ENCODE measurements around the gene NEK1.

The NEK1 gene

GRCh38 chr4:169418846-169419245, 193.5 kb downstream of the NEK1 start:
- no peak overlapping the region for H3K14ac ChIP-seq (ENCODE audit: low read length)
- H3K4ac ChIP-seq (ENCODE audit: low read length): no peak overlapping the region
- no peak overlapping the region for H2AFZ ChIP-seq (ENCODE audit: low read length)
- H2BK120ac ChIP-seq (ENCODE audit: low read depth, low read length): no peak overlapping the region
- no peak overlapping the region for H4K91ac ChIP-seq (ENCODE audit: low read depth, low read length, poor library complexity)
- no peaks in the 10 kb centered on the region for H3K27me3 ChIP-seq (ENCODE audit: control insufficient read depth in 3 of 3, insufficient read depth in 3 of 3, low read depth in 1 of 3, low read length in 3 of 3)
- no peak overlapping the region for H3K23ac ChIP-seq (ENCODE audit: low read depth, low read length, poor library complexity)
- H3K18ac ChIP-seq (ENCODE audit: low read length): no peak overlapping the region
- peaks cover 0 to 5% of the 10 kb centered on the region in 2 donors for H3K36me3 ChIP-seq (replicated peaks in 1 of 2; ENCODE audit: control insufficient read depth in 2 of 2, insufficient read depth in 2 of 2, low read length in 2 of 2)
- no peak overlapping the region for H3K4me3 ChIP-seq (ENCODE audit: low read length in 2 of 2)
- no peak overlapping the region for H4K8ac ChIP-seq (ENCODE audit: low read depth, low read length)
- no peak overlapping the region for H3K9ac ChIP-seq (ENCODE audit: low read depth, low read length, poor library complexity)
- no peak overlapping the region for H2BK15ac ChIP-seq (ENCODE audit: low read length)
- H3K79me1 ChIP-seq (ENCODE audit: low read depth, low read length): no peaks in the 10 kb centered on the region
- DNase-seq (ENCODE audit: low spot score): no peak
- H3K4me2 ChIP-seq (ENCODE audit: insufficient read depth, low read length, poor library complexity, severe bottlenecking): no peak overlapping the region
- H3K4me1 ChIP-seq (ENCODE audit: control insufficient read depth in 2 of 2, insufficient read depth in 1 of 2, low read depth in 1 of 2, low read length in 2 of 2): peaks cover 0 to 2% of the 10 kb centered on the region in 2 donors
- H2BK12ac ChIP-seq (ENCODE audit: low read length): no peak overlapping the region
- no peak overlapping the region for H3K27ac ChIP-seq (replicated peaks; ENCODE audit: low read length)
- no peak overlapping the region for H2AK5ac ChIP-seq (ENCODE audit: low read depth, low read length)
- H2BK5ac ChIP-seq (ENCODE audit: low read length): no peak overlapping the region
- no peaks in the 10 kb centered on the region for H3K9me3 ChIP-seq (replicated peaks in 1 of 2; ENCODE audit: control insufficient read depth in 2 of 2, insufficient read depth in 1 of 2, low read depth in 1 of 2, low read length in 2 of 2)

DNA sequence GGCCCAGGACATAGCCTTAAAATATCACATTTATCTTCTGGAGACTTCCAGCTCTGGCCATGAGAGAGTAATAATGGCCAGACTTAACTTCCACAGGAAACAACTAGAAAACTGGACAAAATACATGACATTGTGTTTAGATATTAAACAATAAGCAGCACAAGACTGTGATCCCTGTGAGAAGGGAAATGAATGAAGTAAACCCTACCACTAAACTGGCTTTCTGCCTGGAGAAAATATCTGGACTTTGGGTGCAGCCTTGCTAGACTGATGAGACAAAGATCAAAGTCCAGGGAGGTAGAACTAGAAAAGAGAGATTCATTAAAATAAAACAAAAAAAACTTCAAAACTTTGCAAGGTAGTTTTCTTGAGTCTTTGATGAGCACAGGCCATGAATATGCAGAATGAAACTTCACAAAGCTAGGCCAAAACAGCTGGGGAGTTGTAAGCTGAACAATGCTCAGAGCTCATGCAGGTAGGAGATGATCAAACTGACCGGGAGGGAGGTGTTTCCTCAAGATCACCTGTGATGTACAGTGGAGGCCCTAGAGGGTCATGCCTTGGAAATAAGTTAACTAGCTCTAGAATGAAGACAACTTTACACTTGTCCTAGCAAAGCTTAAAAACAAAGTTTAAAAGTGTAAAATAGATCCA, 194.6 kb downstream of the NEK1 start:
- no peak overlapping the region for H3K18ac ChIP-seq (ENCODE audit: low read length)
- H2BK15ac ChIP-seq (ENCODE audit: low read length): no peak overlapping the region
- no peaks in the 10 kb centered on the region for H3K79me1 ChIP-seq (ENCODE audit: low read depth, low read length)
- no peak overlapping the region for H4K8ac ChIP-seq (ENCODE audit: low read depth, low read length)
- H3K23ac ChIP-seq (ENCODE audit: low read depth, low read length, poor library complexity): no peak overlapping the region
- H3K14ac ChIP-seq (ENCODE audit: low read length): no peak overlapping the region
- no peak overlapping the region for H3K4me3 ChIP-seq (ENCODE audit: low read length in 2 of 2)
- H3K4me2 ChIP-seq (ENCODE audit: insufficient read depth, low read length, poor library complexity, severe bottlenecking): no peak overlapping the region
- no peak overlapping the region for H3K27ac ChIP-seq (replicated peaks; ENCODE audit: low read length)
- no peaks in the 10 kb centered on the region for H3K9me3 ChIP-seq (replicated peaks in 1 of 2; ENCODE audit: control insufficient read depth in 2 of 2, insufficient read depth in 1 of 2, low read depth in 1 of 2, low read length in 2 of 2)
- DNase-seq (ENCODE audit: low spot score): no peak
- H2BK120ac ChIP-seq (ENCODE audit: low read depth, low read length): no peak overlapping the region
- H3K4ac ChIP-seq (ENCODE audit: low read length): no peak overlapping the region
- H3K36me3 ChIP-seq (replicated peaks in 1 of 2; ENCODE audit: control insufficient read depth in 2 of 2, insufficient read depth in 2 of 2, low read length in 2 of 2): no peaks in the 10 kb centered on the region
- WGBS, 2 donors (ENCODE audit: extremely low coverage in 2 of 2, insufficient read length in 2 of 2, insufficient replicate concordance in 1 of 2): no CpG with 5 or more reads among the region's 1 CpG
- no peak overlapping the region for H2BK12ac ChIP-seq (ENCODE audit: low read length)
- no peaks in the 10 kb centered on the region for H3K27me3 ChIP-seq (ENCODE audit: control insufficient read depth in 3 of 3, insufficient read depth in 3 of 3, low read depth in 1 of 3, low read length in 3 of 3)
- H4K91ac ChIP-seq (ENCODE audit: low read depth, low read length, poor library complexity): no peak overlapping the region
- H2AFZ ChIP-seq (ENCODE audit: low read length): no peak overlapping the region
- H2AK5ac ChIP-seq (ENCODE audit: low read depth, low read length): no peak overlapping the region
- H3K9ac ChIP-seq (ENCODE audit: low read depth, low read length, poor library complexity): no peak overlapping the region
- no peak overlapping the region for H2BK5ac ChIP-seq (ENCODE audit: low read length)
- H3K4me1 ChIP-seq (ENCODE audit: control insufficient read depth in 2 of 2, insufficient read depth in 1 of 2, low read depth in 1 of 2, low read length in 2 of 2): peaks cover 0 to 2% of the 10 kb centered on the region in 2 donors

DNA sequence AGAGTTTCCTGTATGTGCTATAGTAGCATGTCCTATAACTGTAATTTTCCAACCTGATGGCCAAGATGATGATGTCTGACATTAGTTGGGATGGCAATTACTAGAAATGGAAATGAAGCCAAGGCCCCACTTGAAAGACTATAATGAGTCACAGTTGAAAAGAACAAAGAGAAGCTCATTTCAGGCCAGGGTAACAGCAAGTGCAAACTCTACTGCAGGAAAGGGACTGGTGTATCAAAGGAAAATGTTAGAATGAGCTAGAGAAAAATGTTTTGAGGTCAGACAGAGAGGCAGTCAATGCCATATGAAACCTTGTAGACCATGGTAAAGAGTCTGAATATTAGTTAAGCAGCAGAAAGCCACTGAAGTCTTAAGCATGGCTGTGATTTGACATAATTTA, 195.4 kb downstream of the NEK1 start:
- H3K4me2 ChIP-seq (ENCODE audit: insufficient read depth, low read length, poor library complexity, severe bottlenecking): no peak overlapping the region
- H2BK12ac ChIP-seq (ENCODE audit: low read length): no peak overlapping the region
- H3K4me3 ChIP-seq (ENCODE audit: low read length in 2 of 2): no peak overlapping the region
- H3K18ac ChIP-seq (ENCODE audit: low read length): no peak overlapping the region
- no peaks in the 10 kb centered on the region for H3K79me1 ChIP-seq (ENCODE audit: low read depth, low read length)
- H3K4ac ChIP-seq (ENCODE audit: low read length): no peak overlapping the region
- no peak overlapping the region for H4K8ac ChIP-seq (ENCODE audit: low read depth, low read length)
- H2BK5ac ChIP-seq (ENCODE audit: low read length): no peak overlapping the region
- no peaks in the 10 kb centered on the region for H3K36me3 ChIP-seq (replicated peaks in 1 of 2; ENCODE audit: control insufficient read depth in 2 of 2, insufficient read depth in 2 of 2, low read length in 2 of 2)
- no peak overlapping the region for H2BK15ac ChIP-seq (ENCODE audit: low read length)
- H3K9ac ChIP-seq (ENCODE audit: low read depth, low read length, poor library complexity): no peak overlapping the region
- H2BK120ac ChIP-seq (ENCODE audit: low read depth, low read length): no peak overlapping the region
- no peak overlapping the region for H3K27ac ChIP-seq (replicated peaks; ENCODE audit: low read length)
- H3K23ac ChIP-seq (ENCODE audit: low read depth, low read length, poor library complexity): no peak overlapping the region
- no peak for DNase-seq (ENCODE audit: low spot score)
- no peak overlapping the region for H3K14ac ChIP-seq (ENCODE audit: low read length)
- H3K27me3 ChIP-seq (ENCODE audit: control insufficient read depth in 3 of 3, insufficient read depth in 3 of 3, low read depth in 1 of 3, low read length in 3 of 3): no peaks in the 10 kb centered on the region
- H2AK5ac ChIP-seq (ENCODE audit: low read depth, low read length): no peak overlapping the region
- H2AFZ ChIP-seq (ENCODE audit: low read length): no peak overlapping the region
- no peak overlapping the region for H4K91ac ChIP-seq (ENCODE audit: low read depth, low read length, poor library complexity)
- no peaks in the 10 kb centered on the region for H3K9me3 ChIP-seq (replicated peaks in 1 of 2; ENCODE audit: control insufficient read depth in 2 of 2, insufficient read depth in 1 of 2, low read depth in 1 of 2, low read length in 2 of 2)
- H3K4me1 ChIP-seq (ENCODE audit: control insufficient read depth in 2 of 2, insufficient read depth in 1 of 2, low read depth in 1 of 2, low read length in 2 of 2): peaks cover 0 to 2% of the 10 kb centered on the region in 2 donors

GRCh38 chr4:169416461-169416860, 195.9 kb downstream of the NEK1 start:
- no peaks in the 10 kb centered on the region for H3K9me3 ChIP-seq (replicated peaks in 1 of 2; ENCODE audit: control insufficient read depth in 2 of 2, insufficient read depth in 1 of 2, low read depth in 1 of 2, low read length in 2 of 2)
- no peak overlapping the region for H3K27ac ChIP-seq (replicated peaks; ENCODE audit: low read length)
- WGBS, 2 donors (ENCODE audit: extremely low coverage in 2 of 2, insufficient read length in 2 of 2, insufficient replicate concordance in 1 of 2): no CpG with 5 or more reads among the region's 4 CpGs
- H2AK5ac ChIP-seq (ENCODE audit: low read depth, low read length): no peak overlapping the region
- H3K9ac ChIP-seq (ENCODE audit: low read depth, low read length, poor library complexity): no peak overlapping the region
- no peak overlapping the region for H2BK15ac ChIP-seq (ENCODE audit: low read length)
- peaks cover 0 to 2% of the 10 kb centered on the region in 2 donors for H3K4me1 ChIP-seq (ENCODE audit: control insufficient read depth in 2 of 2, insufficient read depth in 1 of 2, low read depth in 1 of 2, low read length in 2 of 2)
- no peak overlapping the region for H2BK5ac ChIP-seq (ENCODE audit: low read length)
- no peaks in the 10 kb centered on the region for H3K79me1 ChIP-seq (ENCODE audit: low read depth, low read length)
- no peak overlapping the region for H3K14ac ChIP-seq (ENCODE audit: low read length)
- H3K23ac ChIP-seq (ENCODE audit: low read depth, low read length, poor library complexity): no peak overlapping the region
- H3K4me3 ChIP-seq (ENCODE audit: low read length in 2 of 2): no peak overlapping the region
- H3K4me2 ChIP-seq (ENCODE audit: insufficient read depth, low read length, poor library complexity, severe bottlenecking): no peak overlapping the region
- H4K8ac ChIP-seq (ENCODE audit: low read depth, low read length): no peak overlapping the region
- DNase-seq (ENCODE audit: low spot score): no peak
- no peak overlapping the region for H3K18ac ChIP-seq (ENCODE audit: low read length)
- H3K36me3 ChIP-seq (replicated peaks in 1 of 2; ENCODE audit: control insufficient read depth in 2 of 2, insufficient read depth in 2 of 2, low read length in 2 of 2): no peaks in the 10 kb centered on the region
- no peak overlapping the region for H2AFZ ChIP-seq (ENCODE audit: low read length)
- H4K91ac ChIP-seq (ENCODE audit: low read depth, low read length, poor library complexity): no peak overlapping the region
- H2BK120ac ChIP-seq (ENCODE audit: low read depth, low read length): no peak overlapping the region
- H2BK12ac ChIP-seq (ENCODE audit: low read length): no peak overlapping the region
- H3K27me3 ChIP-seq (ENCODE audit: control insufficient read depth in 3 of 3, insufficient read depth in 3 of 3, low read depth in 1 of 3, low read length in 3 of 3): no peaks in the 10 kb centered on the region
- H3K4ac ChIP-seq (ENCODE audit: low read length): no peak overlapping the region

Data from neuronal stem cell (in vitro differentiated cells).